Adrenal gland (tissue), 5 donors: ENCODE results near the gene PORCN.

Experiments
- POLR2A ChIP-seq, 2 donors: fragments of 450-650 bp; IDR thresholded peaks; one replicate each; pipeline ENCODE4 v1.6.1; 2017; ENCODE audit warnings: antibody characterized with exemption in 2 of 2, mild to moderate bottlenecking in 2 of 2, moderate library complexity in 1 of 2
- TF ChIP-seq, protein P1 (sequence below), 6 experiments: fragments of 450-650 bp in 4 of 6; fragments of 200-600 bp in 2 of 6; sonication (generic) in 1 of 6; IDR thresholded peaks; 1 replicate in 5 of 6; 2 replicates in 1 of 6; pipeline versions ENCODE4 v1.5.1 to v1.8.0; 2016 to 2021; ENCODE audit warnings: antibody characterized with exemption in 6 of 6, mild to moderate bottlenecking in 2 of 6, moderate library complexity in 1 of 6
- donor health status: DM: no; HTN: no; CAD: no.

DNA sequence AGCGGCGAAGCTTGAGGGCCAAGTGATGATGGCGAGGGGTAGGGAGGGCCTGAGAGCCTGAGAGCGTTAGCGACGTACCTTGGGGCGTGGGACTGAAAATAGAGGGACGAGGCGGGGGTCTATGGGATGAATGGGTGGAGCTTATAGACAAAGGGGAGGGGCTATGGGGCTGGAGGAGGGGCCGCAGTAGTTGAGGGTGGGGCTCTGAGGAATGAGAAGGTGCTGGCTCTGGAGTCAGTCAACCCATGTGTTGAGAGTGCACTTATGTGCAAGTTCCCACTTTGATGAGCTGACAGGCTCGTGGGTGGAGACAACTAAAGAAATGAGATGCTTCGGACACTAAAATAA, 31.2 kb downstream of the PORCN start:
- TF ChIP-seq, protein P1, sequence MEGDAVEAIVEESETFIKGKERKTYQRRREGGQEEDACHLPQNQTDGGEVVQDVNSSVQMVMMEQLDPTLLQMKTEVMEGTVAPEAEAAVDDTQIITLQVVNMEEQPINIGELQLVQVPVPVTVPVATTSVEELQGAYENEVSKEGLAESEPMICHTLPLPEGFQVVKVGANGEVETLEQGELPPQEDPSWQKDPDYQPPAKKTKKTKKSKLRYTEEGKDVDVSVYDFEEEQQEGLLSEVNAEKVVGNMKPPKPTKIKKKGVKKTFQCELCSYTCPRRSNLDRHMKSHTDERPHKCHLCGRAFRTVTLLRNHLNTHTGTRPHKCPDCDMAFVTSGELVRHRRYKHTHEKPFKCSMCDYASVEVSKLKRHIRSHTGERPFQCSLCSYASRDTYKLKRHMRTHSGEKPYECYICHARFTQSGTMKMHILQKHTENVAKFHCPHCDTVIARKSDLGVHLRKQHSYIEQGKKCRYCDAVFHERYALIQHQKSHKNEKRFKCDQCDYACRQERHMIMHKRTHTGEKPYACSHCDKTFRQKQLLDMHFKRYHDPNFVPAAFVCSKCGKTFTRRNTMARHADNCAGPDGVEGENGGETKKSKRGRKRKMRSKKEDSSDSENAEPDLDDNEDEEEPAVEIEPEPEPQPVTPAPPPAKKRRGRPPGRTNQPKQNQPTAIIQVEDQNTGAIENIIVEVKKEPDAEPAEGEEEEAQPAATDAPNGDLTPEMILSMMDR (IDR thresholded peaks at IDR 0.05) = peak in 1 of 6 experiments; percentile 5
- no peak for TF ChIP-seq POLR2A (IDR thresholded peaks at IDR 0.05)
